ENCODE data around the gene DPAGT1.

DPAGT1 gene

GRCh38 chr11:119057000-119057769 is 44.5 kb downstream of the DPAGT1 start, which contains the start of gene HYOU1:
TSS of gene HYOU1 (minus strand) at chr11:119057205. CDS start at chr11:119056160, 1,045 bp downstream.
- peak; percentile 98 for DNase-seq (ENCODE audit: low spot score)

- DNase-seq (ENCODE audit: low spot score): no peak
Measured at GRCh38 chr11:119056421-119056999, 45.1 kb downstream of the DPAGT1 start.

- peak; percentile 27 for DNase-seq (ENCODE audit: low spot score)
Measured at GRCh38 chr11:119055901-119056300, 45.8 kb downstream of the DPAGT1 start.

GRCh38 chr11:119054418-119054817 is 47.2 kb downstream of the DPAGT1 start:
- no peak for DNase-seq (ENCODE audit: low spot score)

- DNase-seq (ENCODE audit: low spot score): no peak
Measured at GRCh38 chr11:119052163-119052814, 49.4 kb downstream of the DPAGT1 start.

GRCh38 chr11:119051440-119052162 is 50.1 kb downstream of the DPAGT1 start:
- DNase-seq (ENCODE audit: low spot score): no peak

- DNase-seq (ENCODE audit: low spot score): no peak
Measured at GRCh38 chr11:119049081-119049480, 52.6 kb downstream of the DPAGT1 start.

GRCh38 chr11:119048644-119049043 is 53.0 kb downstream of the DPAGT1 start:
- DNase-seq (ENCODE audit: low spot score): no peak

- no peak for DNase-seq (ENCODE audit: low spot score)
Measured at GRCh38 chr11:119047205-119047604, 54.4 kb downstream of the DPAGT1 start.
